ENCODE measurements around the gene PEX10. TPM values are rescaled to one million over a fixed set of nuclear protein-coding genes. Genes with fewer than 3 reads are reported as not detected.

The PEX10 gene
- polyA plus RNA-seq, 1 donor from 2014 or later: 30.1 TPM

GRCh38 chr1:2445162-2445822, 32.9 kb upstream of the PEX10 start:
- no peaks in the 10 kb centered on the region for H3K9me2 ChIP-seq (ENCODE audit: insufficient read depth, low read length)
- no peak overlapping the region for H2AFZ ChIP-seq (ENCODE audit: low read depth, low read length)
- H4K20me1 ChIP-seq (ENCODE audit: insufficient read depth): no peaks in the 10 kb centered on the region
- no peaks in the 10 kb centered on the region for H3F3A ChIP-seq (ENCODE audit: insufficient read depth, low read length, poor library complexity, severe bottlenecking)
- H3K79me2 ChIP-seq (replicated peaks; ENCODE audit: insufficient read depth, low read length): no peaks in the 10 kb centered on the region
- TF ChIP-seq EZH2 (IDR thresholded peaks at IDR 0.05; ENCODE audit: borderline replicate concordance, insufficient read depth, low read length, poor library complexity, severe bottlenecking) (no peak), MXI1 (conservative IDR thresholded peaks at IDR 0.05; ENCODE audit: poor library complexity, severe bottlenecking) (no peak), SMC3 (conservative IDR thresholded peaks at IDR 0.05; ENCODE audit: poor library complexity) (no peak), REST (IDR thresholded peaks at IDR 0.05; ENCODE audit: borderline replicate concordance) (no peak), CTCF (IDR thresholded peaks at IDR 0.05; ENCODE audit: poor library complexity, severe bottlenecking) (no peak), POLR2AphosphoS5 (IDR thresholded peaks at IDR 0.05) (no peak), TAF1 (IDR thresholded peaks at IDR 0.05; ENCODE audit: low read depth) (no peak), RAD21 (conservative IDR thresholded peaks at IDR 0.05) (no peak), EP300 (conservative IDR thresholded peaks at IDR 0.05; ENCODE audit: poor library complexity, severe bottlenecking) (no peak)
- H3K4me2 ChIP-seq (ENCODE audit: low read length): no peak overlapping the region
- H3K27me3 ChIP-seq (ENCODE audit: insufficient read depth, low read depth, low read length): no peaks in the 10 kb centered on the region
- no peaks in the 10 kb centered on the region for H3K9me3 ChIP-seq (ENCODE audit: low read length)
- no peaks in the 10 kb centered on the region for H3K36me3 ChIP-seq (ENCODE audit: insufficient read depth, low read length)
- H3K27ac ChIP-seq (ENCODE audit: low read length): no peak overlapping the region
- H3K4me3 ChIP-seq (ENCODE audit: low read length): peak overlapping the region; percentile 64
- no peak overlapping the region for H3K9ac ChIP-seq (ENCODE audit: low read length)

- Histone ChIP-seq H3K4me2 (ENCODE audit: low read length) (peak overlapping the region; percentile 1), H3K36me3 (ENCODE audit: insufficient read depth, low read length) (no peaks in the 10 kb centered on the region), H3K27me3 (ENCODE audit: insufficient read depth, low read depth, low read length) (no peaks in the 10 kb centered on the region), H3K9me3 (ENCODE audit: low read length) (no peaks in the 10 kb centered on the region), H3K4me3 (ENCODE audit: low read length) (peak overlapping the region; percentile 64), H3K9ac (ENCODE audit: low read length) (peak overlapping the region; percentile 55), H3K79me2 (replicated peaks; ENCODE audit: insufficient read depth, low read length) (no peaks in the 10 kb centered on the region), H2AFZ (ENCODE audit: low read depth, low read length) (no peak overlapping the region), H3K27ac (ENCODE audit: low read length) (no peak overlapping the region), H3K9me2 (ENCODE audit: insufficient read depth, low read length) (no peaks in the 10 kb centered on the region), H3F3A (ENCODE audit: insufficient read depth, low read length, poor library complexity, severe bottlenecking) (no peaks in the 10 kb centered on the region), H4K20me1 (ENCODE audit: insufficient read depth) (no peaks in the 10 kb centered on the region)
- TF ChIP-seq SMC3 (conservative IDR thresholded peaks at IDR 0.05; ENCODE audit: poor library complexity) (no peak), CTCF (IDR thresholded peaks at IDR 0.05; ENCODE audit: poor library complexity, severe bottlenecking) (peak; percentile 32), RAD21 (conservative IDR thresholded peaks at IDR 0.05) (peak; percentile 9), REST (IDR thresholded peaks at IDR 0.05; ENCODE audit: borderline replicate concordance) (no peak), MXI1 (conservative IDR thresholded peaks at IDR 0.05; ENCODE audit: poor library complexity, severe bottlenecking) (no peak)
Measured at GRCh38 chr1:2444138-2444591, 31.8 kb upstream of the PEX10 start.

All from neural cell (in vitro differentiated cells).